Activated CD8-positive, alpha-beta T cell treated with anti-CD3 and anti-CD28 coated beads for 36 hours (primary cell): ENCODE results near the gene DIO3. TPM values are rescaled to one million over a fixed set of nuclear protein-coding genes. Genes with fewer than 3 reads are reported as not detected.

Source experiments
- ATAC-seq: fragments of 200-7000 bp; cut with Tn5 transposase; one replicate; pipeline ENCODE4 v1.10.0; 2021; ENCODE audit warnings: mild to moderate bottlenecking, moderate library complexity
- CTCF ChIA-PET: fragments of 350-600 bp; sonication (Branson Sonifier 250); formaldehyde crosslinking; loops from one replicate; lab custom pipeline; 2021; ENCODE audit warnings: antibody characterized with exemption; lab: Charles Lee
- POLR2A ChIA-PET: fragments of 350-600 bp; sonication (Branson Sonifier 250); formaldehyde crosslinking; loops from one replicate; lab custom pipeline; 2021; ENCODE audit warnings: antibody characterized with exemption; lab: Charles Lee
- DNase-seq: peaks from one replicate; pipeline ENCODE4 v3.0.0-alpha.2; 2020
- H3K27ac Mint-ChIP-seq: one replicate; pipeline ENCODE4 v1.8.0; 2021; ENCODE audit warnings: mild to moderate bottlenecking, mixed read lengths
- H3K27me3 Mint-ChIP-seq: one replicate; pipeline ENCODE4 v1.8.0; 2021; ENCODE audit warnings: mixed read lengths
- H3K36me3 Mint-ChIP-seq: one replicate; pipeline ENCODE4 v1.8.0; 2021; ENCODE audit warnings: low read depth, mixed read lengths
- H3K4me1 Mint-ChIP-seq: one replicate; pipeline ENCODE4 v1.8.0; 2021; ENCODE audit warnings: low read depth, mixed read lengths
- H3K4me3 Mint-ChIP-seq: one replicate; pipeline ENCODE4 v1.8.0; 2021; ENCODE audit warnings: mild to moderate bottlenecking, moderate library complexity, mixed read lengths
- H3K9me3 Mint-ChIP-seq: one replicate; pipeline ENCODE4 v1.8.0; 2021; ENCODE audit warnings: mixed read lengths
- intact Hi-C: fragments of 100-400 bp; cut with micrococcal nuclease; formaldehyde crosslinking; loops from one replicate; pipeline ENCODE4 v1.10.0; 2022
- total RNA-seq, 2 experiments: library from RNA; stranded (reverse); gene quantifications; one replicate each; pipeline ENCODE4 v1.2.3, GENCODE V29; 2021
- TF ChIP-seq, protein P1 (sequence below): fragments of 200-600 bp; IDR thresholded peaks from one replicate; pipeline ENCODE4 v1.8.0; 2022; ENCODE audit warnings: antibody characterized with exemption, mild to moderate bottlenecking

DIO3 gene
- total RNA-seq, 2 experiments from 2014 or later: not detected

DNA sequence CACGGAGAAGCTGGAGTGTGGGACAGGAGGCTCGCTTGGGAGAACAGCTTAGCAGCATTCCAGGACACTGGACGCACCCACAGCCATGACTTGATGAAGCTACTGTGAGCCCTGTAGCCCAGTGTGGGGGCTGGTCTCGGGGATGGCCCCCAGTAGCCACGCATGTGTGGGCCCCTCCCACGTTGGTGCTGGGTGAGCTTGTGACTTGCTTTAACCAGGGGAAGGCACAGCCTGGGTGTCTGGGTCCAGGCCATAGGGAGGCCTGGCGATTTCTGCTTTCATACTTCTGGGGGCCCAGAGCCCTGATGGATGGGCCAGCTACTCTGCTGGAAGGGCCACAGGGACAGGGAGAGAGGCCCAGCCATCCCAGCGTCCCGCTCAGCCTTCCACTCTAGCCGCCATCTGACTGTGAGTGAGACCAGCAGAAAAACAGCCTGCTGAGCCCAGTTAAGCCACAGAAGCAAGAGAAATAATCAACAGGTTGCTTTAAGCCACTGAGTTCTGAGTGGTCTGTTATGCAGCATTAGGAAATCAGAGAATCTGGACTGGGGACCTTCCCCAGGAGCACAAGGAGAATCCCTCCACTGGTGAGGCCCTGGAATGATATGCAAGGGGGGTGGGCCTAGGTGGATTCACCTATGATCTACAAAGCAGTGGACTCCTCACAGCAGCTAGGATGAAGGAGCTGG lies 16.1 kb downstream of the DIO3 start:
- intact Hi-C loops: no loop called here
- ATAC-seq (no peak), DNase-seq (no peak)
- TF ChIP-seq, protein P1, sequence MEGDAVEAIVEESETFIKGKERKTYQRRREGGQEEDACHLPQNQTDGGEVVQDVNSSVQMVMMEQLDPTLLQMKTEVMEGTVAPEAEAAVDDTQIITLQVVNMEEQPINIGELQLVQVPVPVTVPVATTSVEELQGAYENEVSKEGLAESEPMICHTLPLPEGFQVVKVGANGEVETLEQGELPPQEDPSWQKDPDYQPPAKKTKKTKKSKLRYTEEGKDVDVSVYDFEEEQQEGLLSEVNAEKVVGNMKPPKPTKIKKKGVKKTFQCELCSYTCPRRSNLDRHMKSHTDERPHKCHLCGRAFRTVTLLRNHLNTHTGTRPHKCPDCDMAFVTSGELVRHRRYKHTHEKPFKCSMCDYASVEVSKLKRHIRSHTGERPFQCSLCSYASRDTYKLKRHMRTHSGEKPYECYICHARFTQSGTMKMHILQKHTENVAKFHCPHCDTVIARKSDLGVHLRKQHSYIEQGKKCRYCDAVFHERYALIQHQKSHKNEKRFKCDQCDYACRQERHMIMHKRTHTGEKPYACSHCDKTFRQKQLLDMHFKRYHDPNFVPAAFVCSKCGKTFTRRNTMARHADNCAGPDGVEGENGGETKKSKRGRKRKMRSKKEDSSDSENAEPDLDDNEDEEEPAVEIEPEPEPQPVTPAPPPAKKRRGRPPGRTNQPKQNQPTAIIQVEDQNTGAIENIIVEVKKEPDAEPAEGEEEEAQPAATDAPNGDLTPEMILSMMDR: no peak
- CTCF ChIA-PET: no interaction called here
- no peaks in the 10 kb centered on the region for H3K4me1 Mint-ChIP-seq
- no peaks in the 10 kb centered on the region for H3K27me3 Mint-ChIP-seq
- no peak overlapping the region for H3K4me3 Mint-ChIP-seq
- no peak overlapping the region for H3K27ac Mint-ChIP-seq
- POLR2A ChIA-PET: no interaction called here
- no peaks in the 10 kb centered on the region for H3K36me3 Mint-ChIP-seq
- H3K9me3 Mint-ChIP-seq: no peaks in the 10 kb centered on the region

- no peaks in the 10 kb centered on the region for H3K27me3 Mint-ChIP-seq
- DNase-seq (no peak), ATAC-seq (no peak)
- H3K4me1 Mint-ChIP-seq: no peaks in the 10 kb centered on the region
- intact Hi-C loops: no loop called here
- ChIA-PET CTCF (no interaction called here), POLR2A (no interaction called here)
- H3K4me3 Mint-ChIP-seq: no peak overlapping the region
- no peaks in the 10 kb centered on the region for H3K36me3 Mint-ChIP-seq
- H3K27ac Mint-ChIP-seq: no peak overlapping the region
- no peaks in the 10 kb centered on the region for H3K9me3 Mint-ChIP-seq
- TF ChIP-seq, protein P1: no peak
These were observed 17.2 kb downstream of the DIO3 start for GRCh38 chr14:101578489-101578888.

DNA sequence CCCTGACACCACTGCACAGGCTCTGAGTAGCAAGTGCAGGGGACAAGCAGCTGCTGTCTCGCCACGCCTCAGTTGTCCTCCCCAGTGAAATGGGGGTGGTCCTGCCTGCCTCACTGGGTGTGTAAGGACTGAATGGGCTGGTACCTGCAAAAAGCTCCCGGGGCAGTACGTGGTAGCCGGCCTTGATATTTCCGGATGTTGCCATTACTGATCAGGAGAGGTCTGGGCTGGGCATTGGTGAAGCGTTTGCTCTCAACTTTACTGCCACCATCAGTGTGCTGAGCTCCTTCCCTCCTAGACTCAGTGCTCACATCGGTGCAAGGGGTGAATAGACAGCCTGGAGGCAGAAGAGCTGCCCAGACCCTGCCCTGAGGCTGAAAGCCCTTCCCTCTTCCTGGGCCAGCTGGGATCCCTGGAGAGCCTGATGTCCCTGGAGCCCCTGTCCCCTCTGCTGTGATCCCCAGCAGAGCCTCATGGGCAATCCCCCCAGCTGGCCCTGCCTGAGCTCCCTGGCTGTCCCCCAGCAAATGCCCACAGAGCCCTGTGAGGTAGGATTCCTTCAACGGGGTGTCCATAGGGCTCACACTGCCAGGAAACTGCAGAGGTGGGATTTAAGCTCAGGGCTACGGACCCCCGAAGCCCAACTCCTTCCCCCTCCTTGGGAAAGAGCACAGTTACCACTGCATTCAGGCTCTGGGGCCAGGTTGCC lies 18.2 kb downstream of the DIO3 start:
- ATAC-seq: no peak
- ChIA-PET POLR2A (interaction anchor here (0.7 kb wide), 1 partner anchor 1594 kb away, joined by 3 read pairs; no protein-coding TSS in a partner anchor), CTCF (interaction anchor here (0.7 kb wide), 1 partner anchor 10 kb away, joined by 3 read pairs; no protein-coding TSS in a partner anchor)
- DNase-seq: no peak
- TF ChIP-seq, protein P1: no peak
- H3K27ac Mint-ChIP-seq: no peak overlapping the region
- no peaks in the 10 kb centered on the region for H3K27me3 Mint-ChIP-seq
- H3K9me3 Mint-ChIP-seq: no peaks in the 10 kb centered on the region
- intact Hi-C loops: no loop called here
- H3K4me1 Mint-ChIP-seq: no peaks in the 10 kb centered on the region
- H3K4me3 Mint-ChIP-seq: no peak overlapping the region
- no peaks in the 10 kb centered on the region for H3K36me3 Mint-ChIP-seq

DNA sequence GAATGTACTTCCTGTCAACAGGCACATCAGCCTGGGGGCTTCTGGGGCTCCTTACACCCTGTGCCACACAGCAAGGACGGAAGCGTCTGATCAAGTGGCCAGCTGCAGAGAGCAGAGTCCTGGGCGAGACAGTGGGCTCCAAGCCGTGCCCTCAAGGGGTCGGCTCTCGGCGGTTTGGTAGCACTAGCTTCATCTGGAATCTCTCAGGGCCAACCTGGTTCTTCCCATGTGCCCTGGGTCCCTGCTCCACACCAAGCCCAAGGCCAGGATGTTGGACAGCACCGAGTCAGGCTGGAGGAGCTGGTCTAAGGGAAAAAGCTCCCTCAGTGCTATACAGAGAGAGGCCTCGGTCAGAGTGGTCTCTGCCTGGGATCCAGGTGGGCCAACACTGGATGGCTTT lies 20.5 kb downstream of the DIO3 start:
- H3K36me3 Mint-ChIP-seq: no peaks in the 10 kb centered on the region
- DNase-seq: no peak
- ATAC-seq: no peak
- H3K27ac Mint-ChIP-seq: no peak overlapping the region
- ChIA-PET CTCF (no interaction called here), POLR2A (no interaction called here)
- TF ChIP-seq, protein P1: no peak
- H3K4me1 Mint-ChIP-seq: no peaks in the 10 kb centered on the region
- H3K4me3 Mint-ChIP-seq: no peak overlapping the region
- intact Hi-C loops: no loop called here
- no peaks in the 10 kb centered on the region for H3K9me3 Mint-ChIP-seq
- no peaks in the 10 kb centered on the region for H3K27me3 Mint-ChIP-seq

DNA sequence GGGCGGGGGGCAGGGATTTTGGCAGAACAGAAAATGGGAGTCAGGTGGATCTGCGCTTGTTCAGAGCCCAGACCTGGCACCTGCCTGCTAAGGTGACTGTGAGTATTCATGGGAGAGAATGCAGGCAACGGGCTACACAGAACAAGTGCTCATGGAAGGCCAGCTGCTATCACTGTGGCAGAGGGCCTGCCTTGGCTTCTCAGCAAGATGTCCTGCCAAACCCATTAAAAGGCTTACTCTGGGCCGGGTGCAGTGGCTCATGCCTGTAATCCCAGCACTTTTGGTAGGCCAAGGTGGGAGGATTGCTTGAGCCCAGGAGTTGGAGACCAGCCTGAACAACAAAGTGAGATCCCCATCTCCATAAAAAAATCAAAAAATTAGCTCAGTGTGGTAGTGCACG lies 21.0 kb downstream of the DIO3 start:
- POLR2A ChIA-PET: no interaction called here
- no peak overlapping the region for H3K4me3 Mint-ChIP-seq

More for the DNA sequence above, 21.0 kb downstream of the DIO3 start:
- H3K4me1 Mint-ChIP-seq: no peaks in the 10 kb centered on the region
- no peaks in the 10 kb centered on the region for H3K27me3 Mint-ChIP-seq
- TF ChIP-seq, protein P1: no peak
- no peaks in the 10 kb centered on the region for H3K9me3 Mint-ChIP-seq
- DNase-seq (no peak), ATAC-seq (no peak)
- intact Hi-C loops: no loop called here
- H3K36me3 Mint-ChIP-seq: no peaks in the 10 kb centered on the region
- H3K27ac Mint-ChIP-seq: no peak overlapping the region
- CTCF ChIA-PET: no interaction called here
